ENCODE results near the gene HIF1AN.

- TF ChIP-seq EZH2 (IDR thresholded peaks at IDR 0.05; ENCODE audit: low read length), result no peak
- TF ChIP-seq CTCF (optimal IDR thresholded peaks at IDR 0.05 in 1 of 3, IDR thresholded peaks at IDR 0.05 in 1 of 3, conservative IDR thresholded peaks at IDR 0.05 in 1 of 3; ENCODE audit: extremely low read depth in 1 of 3, insufficient read depth in 2 of 3, low read length in 3 of 3), result no peak
These were observed 32.1 kb downstream of the HIF1AN start for GRCh38 chr10:100567826-100568225.

Measured in keratinocyte (primary cell).